HG02938 (cell line): ENCODE results near the gene PDLIM3.
"Not testable (repeated sequence)": the region's sequence is repeated elsewhere in the genome, so short reads cannot be mapped to it uniquely, and the experiment has no call there.

Experiments used
- ATAC-seq: cut with Tn5 transposase; IDR thresholded peaks from one replicate; pipeline ENCODE4 v1.9.1; 2021; ENCODE audit warnings: mild to moderate bottlenecking, moderate library complexity; ENCODE audit not compliant: unreplicated experiment

The PDLIM3 gene

GRCh38 chr4:185554365-185555126 is 19.2 kb upstream of the PDLIM3 start:
- ATAC-seq: no peak

GRCh38 chr4:185552254-185552653 is 16.9 kb upstream of the PDLIM3 start:
- ATAC-seq: no peak

GRCh38 chr4:185550933-185551332 is 15.6 kb upstream of the PDLIM3 start:
- ATAC-seq: no peak

DNA sequence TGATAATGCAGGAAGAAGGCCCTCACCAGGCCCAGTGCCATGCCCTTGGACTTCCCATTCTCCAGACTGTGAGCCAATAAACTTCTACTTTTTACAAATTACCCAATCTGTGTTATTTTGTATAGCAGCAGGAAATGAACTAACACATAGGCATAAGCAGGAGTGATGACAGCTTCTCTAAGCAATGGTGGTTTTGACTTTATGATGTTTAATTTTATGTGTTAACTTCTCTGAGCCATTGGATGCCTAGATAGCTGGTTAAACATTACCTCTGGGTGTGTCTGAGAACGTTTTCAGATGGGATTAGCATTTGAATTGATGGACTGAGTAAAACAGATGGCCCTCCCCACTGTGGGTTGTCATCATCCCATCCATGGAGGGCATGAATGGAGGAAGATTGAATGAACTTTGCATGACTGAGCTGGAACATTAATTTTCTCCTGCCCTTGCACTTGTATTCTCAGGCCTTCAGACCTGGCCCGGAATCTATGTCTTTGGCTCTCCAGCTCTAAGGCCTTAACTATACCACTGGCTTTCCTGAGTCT is 13.9 kb upstream of the PDLIM3 start:
- ATAC-seq: no peak

- ATAC-seq: no peak
Observed at GRCh38 chr4:185548587-185548986, 13.3 kb upstream of the PDLIM3 start.

GRCh38 chr4:185546335-185546734 is 11.0 kb upstream of the PDLIM3 start:
- ATAC-seq: no peak

DNA sequence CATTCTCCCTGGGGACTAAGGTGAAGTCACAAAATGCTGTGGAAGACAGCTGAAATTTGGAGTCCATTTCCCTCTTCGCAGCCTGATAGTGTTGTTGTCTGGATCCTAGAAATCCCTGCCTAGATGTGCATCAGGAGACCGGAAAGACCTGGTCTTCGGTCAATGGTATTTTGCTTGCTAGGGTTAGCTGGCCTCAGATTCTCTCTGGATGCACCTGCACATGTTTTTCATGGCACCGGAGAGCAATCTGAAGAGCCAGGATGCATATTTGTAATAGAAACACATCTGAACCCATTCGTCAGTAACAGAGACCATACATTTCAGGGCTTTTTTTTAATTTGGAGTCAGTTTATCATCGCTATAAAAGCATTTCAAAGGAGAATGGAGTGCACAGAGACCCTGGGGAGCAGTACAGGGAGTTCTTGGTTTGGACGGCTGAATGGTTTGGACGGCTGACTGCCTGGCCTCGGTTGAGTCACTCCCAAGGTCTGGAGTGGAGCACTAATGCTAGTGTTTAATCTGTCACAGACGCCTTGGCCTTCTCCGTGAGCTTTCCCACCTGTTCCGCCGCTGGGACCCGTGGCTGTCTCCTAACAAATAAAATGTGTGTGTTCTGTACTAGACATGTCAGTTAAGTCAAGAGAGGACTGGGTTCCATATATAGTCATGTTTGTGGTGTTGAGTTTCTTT is 7.5 kb upstream of the PDLIM3 start:
- no peak for ATAC-seq

DNA sequence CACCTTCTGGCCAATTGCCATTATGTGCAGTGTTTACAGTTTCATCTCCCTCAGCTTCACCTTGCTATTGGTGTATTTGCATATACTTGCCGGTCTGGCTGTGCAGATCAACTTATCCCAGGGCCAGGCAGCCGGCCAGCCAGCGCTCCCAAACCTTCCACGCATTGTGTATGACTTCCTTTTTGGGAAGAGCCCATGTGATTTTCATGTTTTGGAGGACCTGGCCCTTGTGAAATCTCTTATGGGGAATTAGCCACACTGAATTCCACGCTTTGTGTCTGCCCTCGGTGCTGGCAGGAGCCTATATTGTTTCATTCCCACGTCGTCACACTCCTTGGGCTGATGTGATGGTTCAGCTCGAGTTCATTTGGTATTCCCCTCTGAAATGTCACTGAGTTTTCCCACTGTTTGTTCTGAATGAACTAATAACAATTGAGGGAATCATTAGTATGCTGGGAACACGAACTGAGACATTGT is 6.0 kb upstream of the PDLIM3 start:
- ATAC-seq: no peak

GRCh38 chr4:185540487-185541120 is 5.3 kb upstream of the PDLIM3 start:
- ATAC-seq: no peak

- ATAC-seq: no peak
Observed at GRCh38 chr4:185540040-185540439, 4.7 kb upstream of the PDLIM3 start.

- no peak for ATAC-seq
Observed at GRCh38 chr4:185538806-185539205, 3.5 kb upstream of the PDLIM3 start.

DNA sequence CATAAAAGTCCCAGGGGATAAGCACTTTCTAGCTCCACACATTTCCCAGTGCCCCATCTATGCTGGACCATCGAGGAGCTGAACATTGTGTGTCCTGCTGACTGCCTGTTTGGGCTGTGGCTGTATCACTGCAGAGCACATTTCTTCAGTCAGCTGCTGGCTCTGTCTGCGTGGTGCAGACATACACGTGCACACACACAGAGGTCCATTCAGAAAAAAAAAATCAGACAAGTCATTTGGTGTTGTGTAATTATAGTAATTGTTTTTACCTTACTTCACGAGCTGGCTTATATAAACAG is 1.1 kb upstream of the PDLIM3 start:
- ATAC-seq: no peak

DNA sequence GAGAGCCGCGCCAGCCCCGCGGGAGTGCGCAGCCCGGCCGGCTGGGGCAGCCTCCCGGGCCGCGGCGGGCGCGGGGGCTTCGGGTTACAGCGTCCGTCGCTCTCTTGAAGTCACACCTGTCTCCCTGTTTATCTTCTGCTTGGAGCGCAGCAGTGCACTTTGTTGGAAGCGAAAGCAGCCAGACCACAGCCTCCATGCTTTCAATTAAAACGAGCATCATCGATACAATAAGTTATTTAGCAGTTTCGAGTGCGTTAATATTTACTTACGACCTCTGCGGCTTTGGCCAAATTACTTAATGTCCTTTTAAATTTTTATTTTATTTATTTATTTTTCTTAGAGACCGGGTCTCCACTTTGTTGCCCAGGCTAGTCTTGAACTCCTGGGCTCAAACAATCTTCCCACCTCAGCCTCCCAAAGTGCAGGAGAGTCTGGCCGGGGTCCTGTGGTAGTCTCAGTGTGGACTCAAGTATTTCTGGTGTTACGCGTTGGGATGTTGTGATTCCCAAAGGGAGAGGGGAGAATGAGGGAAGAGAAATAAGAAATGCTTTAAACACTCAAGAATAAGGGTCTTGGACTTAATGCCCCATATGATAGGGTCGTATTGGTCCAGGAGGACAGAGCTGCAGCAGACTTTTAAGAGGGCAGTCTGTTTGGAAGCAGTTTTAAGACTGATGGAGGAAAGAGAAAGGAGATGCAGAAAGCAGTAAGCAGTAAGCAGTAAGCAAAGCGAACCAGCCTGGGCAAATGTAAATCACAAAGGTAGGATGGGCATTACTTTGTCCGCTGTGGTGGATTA is 504 bp upstream of the PDLIM3 start:
- no peak for ATAC-seq

GRCh38 chr4:185534511-185534865 is 819 bp downstream of the PDLIM3 start:
- no peak for ATAC-seq

- no peak for ATAC-seq
Observed at GRCh38 chr4:185532795-185533324, 2.4 kb downstream of the PDLIM3 start.

- no peak for ATAC-seq
Observed at GRCh38 chr4:185532293-185532692, 3.0 kb downstream of the PDLIM3 start.

DNA sequence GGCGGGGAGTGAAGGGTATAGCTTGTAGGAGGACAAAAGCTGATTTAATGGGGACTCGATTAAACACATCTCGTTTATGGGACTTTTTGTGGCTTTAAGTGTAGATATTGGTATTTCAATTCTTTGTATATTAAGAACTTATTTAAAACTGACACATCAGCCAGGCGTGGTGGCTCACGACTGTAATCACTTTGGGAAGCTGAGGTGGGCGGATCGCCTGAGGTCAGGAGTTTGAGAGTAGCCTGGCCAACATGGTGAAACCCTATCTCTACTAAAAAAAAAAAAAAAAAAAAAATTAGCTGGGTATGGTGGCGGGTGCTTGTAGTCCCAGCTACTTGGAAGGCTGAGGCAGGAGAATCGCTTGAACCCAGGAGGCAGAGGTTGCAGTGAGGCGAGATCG is 3.7 kb downstream of the PDLIM3 start:
- ATAC-seq: not testable (repeated sequence)

GRCh38 chr4:185529413-185529812 is 5.9 kb downstream of the PDLIM3 start:
- ATAC-seq: no peak

- no peak for ATAC-seq
Observed at GRCh38 chr4:185524888-185525863, 10.1 kb downstream of the PDLIM3 start.

DNA sequence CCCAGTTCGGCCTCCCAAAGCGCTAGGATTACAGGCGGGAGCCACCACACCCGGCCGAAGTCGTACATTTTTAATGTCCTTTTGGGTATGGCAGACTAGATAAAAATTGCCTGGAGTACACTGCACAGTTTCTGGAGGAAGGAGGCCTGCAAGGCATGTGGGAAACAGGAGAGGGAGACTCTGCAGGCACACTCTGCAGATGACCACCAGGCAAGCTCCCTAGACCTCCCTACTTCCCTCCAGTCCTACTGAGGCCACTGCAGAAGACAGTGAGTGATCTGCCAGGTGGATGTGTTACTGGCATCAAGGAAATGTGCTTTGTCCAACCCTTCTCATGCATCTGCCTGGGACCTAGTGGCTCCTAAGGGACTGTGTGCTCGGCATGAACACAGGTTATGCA is 11.4 kb downstream of the PDLIM3 start:
- no peak for ATAC-seq
